Activated CD8-positive, alpha-beta memory T cell treated with anti-CD3 and anti-CD28 coated beads for 4 hours (primary cell): ENCODE measurements around the gene GLB1L3.

Experiments used
- DNase-seq, 2 donors: peaks; one replicate each; pipeline ENCODE4 v3.0.0-alpha.2; 2020; ENCODE audit warnings: low read depth in 2 of 2

The GLB1L3 gene

GRCh38 chr11:134362192-134362901 lies 86.2 kb downstream of the GLB1L3 start:
- no peak for DNase-seq

GRCh38 chr11:134363161-134363560 lies 87.0 kb downstream of the GLB1L3 start:
- no peak for DNase-seq

- no peak for DNase-seq
These were observed 87.4 kb downstream of the GLB1L3 start for GRCh38 chr11:134363592-134363991.

GRCh38 chr11:134364261-134364660 lies 88.1 kb downstream of the GLB1L3 start:
- no peak for DNase-seq

GRCh38 chr11:134365011-134365925 lies 89.1 kb downstream of the GLB1L3 start:
- DNase-seq: no peak

- DNase-seq: no peak
These were observed 90.1 kb downstream of the GLB1L3 start for GRCh38 chr11:134366254-134366653.

- DNase-seq: no peak
These were observed 91.6 kb downstream of the GLB1L3 start for GRCh38 chr11:134367781-134368180.
